SK-N-SH treated with all-trans-retinoic acid at 6 μM for 48 hours (cell line): ENCODE data around the gene MAPKBP1.

Experiments
- ATAC-seq: fragments of 200-7000 bp; cut with Tn5 transposase; 3 replicates; pipeline ENCODE4 v1.9.1; 2020; ENCODE audit warnings: mild to moderate bottlenecking, moderate library complexity
- ARNTL ChIP-seq: fragments of 450-650 bp; formaldehyde crosslinking; IDR thresholded peaks from 2 replicates; pipeline ENCODE4 v1.5.0; 2020; ENCODE audit warnings: low read depth, mild to moderate bottlenecking, moderate library complexity, borderline replicate concordance
- BACH2 ChIP-seq: fragments of 250-450 bp; sonication (Bioruptor Pico); IDR thresholded peaks from 2 replicates; pipeline ENCODE4 v1.9.0; 2021; ENCODE audit warnings: mild to moderate bottlenecking, borderline replicate concordance
- CSDC2 ChIP-seq: fragments of 250-450 bp; sonication (Bioruptor Pico); IDR thresholded peaks from 2 replicates; pipeline ENCODE4 v1.5.0; 2020; ENCODE audit warnings: mild to moderate bottlenecking, moderate library complexity
- ESRRG ChIP-seq: fragments of 250-450 bp; sonication (Bioruptor Pico); IDR thresholded peaks from 2 replicates; pipeline ENCODE4 v1.6.1; 2021; ENCODE audit warnings: mild to moderate bottlenecking
- GLIS3 ChIP-seq: fragments of 250-450 bp; sonication (Bioruptor Pico); IDR thresholded peaks from 2 replicates; pipeline ENCODE4 v1.5.0; 2020; ENCODE audit warnings: mild to moderate bottlenecking, moderate library complexity
- ISL1 ChIP-seq: fragments of 250-450 bp; sonication (Bioruptor Pico); IDR thresholded peaks from 2 replicates; pipeline ENCODE4 v2.1.2; 2022; ENCODE audit warnings: mild to moderate bottlenecking, moderate library complexity
- OSR1 ChIP-seq: fragments of 250-450 bp; sonication (Bioruptor Pico); IDR thresholded peaks from 2 replicates; pipeline ENCODE4 v1.8.0; 2022; ENCODE audit warnings: moderate library complexity, mild to moderate bottlenecking, inconsistent platforms
- PPARA ChIP-seq: fragments of 250-450 bp; sonication (Bioruptor Pico); IDR thresholded peaks from 2 replicates; pipeline ENCODE4 v1.5.0; 2020; ENCODE audit warnings: mild to moderate bottlenecking, borderline replicate concordance
- RARB ChIP-seq: fragments of 250-450 bp; sonication (Bioruptor Pico); IDR thresholded peaks from 2 replicates; pipeline ENCODE4 v1.8.0; 2021; ENCODE audit warnings: mild to moderate bottlenecking, moderate library complexity
- SNAI2 ChIP-seq: fragments of 250-450 bp; sonication (Bioruptor Pico); IDR thresholded peaks from 2 replicates; pipeline ENCODE4 v1.5.0; 2020; ENCODE audit warnings: mild to moderate bottlenecking, moderate library complexity
- TCF4 ChIP-seq: fragments of 250-450 bp; sonication (Bioruptor Pico); IDR thresholded peaks from 2 replicates; pipeline ENCODE4 v1.8.0; 2021; ENCODE audit warnings: mild to moderate bottlenecking, moderate library complexity, borderline replicate concordance
- TOX ChIP-seq: fragments of 250-450 bp; sonication (Bioruptor Pico); IDR thresholded peaks from 2 replicates; pipeline ENCODE4 v1.8.0; 2021; ENCODE audit warnings: mild to moderate bottlenecking, moderate library complexity, borderline replicate concordance
- ZC3H10 ChIP-seq: fragments of 250-450 bp; sonication (Bioruptor Pico); IDR thresholded peaks from 2 replicates; pipeline ENCODE4 v1.5.1; 2021; ENCODE audit warnings: mild to moderate bottlenecking, moderate library complexity
- ZFP3 ChIP-seq: fragments of 250-450 bp; sonication (Bioruptor Pico); IDR thresholded peaks from 2 replicates; pipeline ENCODE4 v1.5.0; 2020; ENCODE audit warnings: mild to moderate bottlenecking, moderate library complexity
- ZNF565 ChIP-seq: fragments of 450-650 bp; formaldehyde crosslinking; conservative IDR thresholded peaks from 2 replicates; pipeline ENCODE4 v1.5.0; 2020; ENCODE audit warnings: low read depth, mild to moderate bottlenecking, moderate library complexity
- ZNF8 ChIP-seq: fragments of 450-650 bp; formaldehyde crosslinking; IDR thresholded peaks from 2 replicates; pipeline ENCODE4 v1.5.0; 2020; ENCODE audit warnings: mild to moderate bottlenecking, moderate library complexity
- TF ChIP-seq, protein P1 (sequence below): fragments of 250-450 bp; sonication (Bioruptor Pico); IDR thresholded peaks from 2 replicates; pipeline ENCODE4 v1.5.1; 2020; ENCODE audit warnings: low read depth, mild to moderate bottlenecking, moderate library complexity
- TF ChIP-seq, protein P2 (sequence below): fragments of 250-450 bp; sonication (Bioruptor Pico); IDR thresholded peaks from 2 replicates; pipeline ENCODE4 v1.8.0; 2020; ENCODE audit warnings: mild to moderate bottlenecking, moderate library complexity, borderline replicate concordance
- TF ChIP-seq, protein P3 (sequence below): fragments of 250-450 bp; sonication (Bioruptor Pico); IDR thresholded peaks from 2 replicates; pipeline ENCODE4 v1.5.0; 2020; ENCODE audit warnings: mild to moderate bottlenecking, moderate library complexity
- TF ChIP-seq, protein P4 (sequence below): fragments of 250-450 bp; sonication (Bioruptor Pico); IDR thresholded peaks from 2 replicates; pipeline ENCODE4 v1.8.0; 2021; ENCODE audit warnings: low read depth, mild to moderate bottlenecking, moderate library complexity, borderline replicate concordance
- TF ChIP-seq, protein P5 (sequence below): fragments of 250-450 bp; sonication (Bioruptor Pico); IDR thresholded peaks from 2 replicates; pipeline ENCODE4 v1.5.1; 2021; ENCODE audit warnings: mild to moderate bottlenecking, moderate library complexity

The MAPKBP1 gene

DNA sequence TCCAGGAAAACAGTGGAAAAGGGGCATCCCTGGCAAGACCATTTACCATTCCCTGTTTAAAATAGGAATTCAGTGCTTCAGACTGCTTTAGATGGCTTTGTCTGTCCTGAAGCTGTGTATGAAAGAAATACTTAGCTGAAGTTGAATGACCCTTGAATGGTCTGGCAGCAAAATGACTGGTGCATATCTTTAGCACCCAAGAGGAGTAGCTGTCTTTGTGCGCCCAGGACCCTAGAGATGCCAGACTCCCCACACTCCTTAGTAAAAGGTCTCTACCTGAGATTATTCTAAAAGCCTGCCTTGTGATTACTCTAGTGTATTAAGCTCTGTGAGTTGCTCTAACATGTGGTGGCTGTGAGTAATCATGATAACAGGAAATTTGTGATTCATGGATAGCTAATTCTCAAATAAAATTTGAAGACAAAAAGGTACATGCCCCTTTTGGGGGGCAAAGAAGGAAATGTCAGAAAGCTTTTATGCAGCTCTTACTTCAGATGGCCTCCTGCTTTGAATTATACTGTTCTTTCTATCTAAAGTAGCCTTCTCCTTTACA, 3.2 kb downstream of the MAPKBP1 start:
- TF ChIP-seq GLIS3 (CRISPR knock-in tag) = no peak
- TF ChIP-seq ZFP3 = no peak
- TF ChIP-seq, protein P1, sequence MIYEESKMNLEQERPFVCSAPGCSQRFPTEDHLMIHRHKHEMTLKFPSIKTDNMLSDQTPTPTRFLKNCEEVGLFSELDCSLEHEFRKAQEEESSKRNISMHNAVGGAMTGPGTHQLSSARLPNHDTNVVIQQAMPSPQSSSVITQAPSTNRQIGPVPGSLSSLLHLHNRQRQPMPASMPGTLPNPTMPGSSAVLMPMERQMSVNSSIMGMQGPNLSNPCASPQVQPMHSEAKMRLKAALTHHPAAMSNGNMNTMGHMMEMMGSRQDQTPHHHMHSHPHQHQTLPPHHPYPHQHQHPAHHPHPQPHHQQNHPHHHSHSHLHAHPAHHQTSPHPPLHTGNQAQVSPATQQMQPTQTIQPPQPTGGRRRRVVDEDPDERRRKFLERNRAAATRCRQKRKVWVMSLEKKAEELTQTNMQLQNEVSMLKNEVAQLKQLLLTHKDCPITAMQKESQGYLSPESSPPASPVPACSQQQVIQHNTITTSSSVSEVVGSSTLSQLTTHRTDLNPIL (CRISPR knock-in tag) = no peak
- TF ChIP-seq TCF4 (CRISPR knock-in tag) = no peak
- no peak for TF ChIP-seq ZNF565 (CRISPR knock-in tag)
- TF ChIP-seq ESRRG (CRISPR knock-in tag) = no peak
- TF ChIP-seq, protein P2, sequence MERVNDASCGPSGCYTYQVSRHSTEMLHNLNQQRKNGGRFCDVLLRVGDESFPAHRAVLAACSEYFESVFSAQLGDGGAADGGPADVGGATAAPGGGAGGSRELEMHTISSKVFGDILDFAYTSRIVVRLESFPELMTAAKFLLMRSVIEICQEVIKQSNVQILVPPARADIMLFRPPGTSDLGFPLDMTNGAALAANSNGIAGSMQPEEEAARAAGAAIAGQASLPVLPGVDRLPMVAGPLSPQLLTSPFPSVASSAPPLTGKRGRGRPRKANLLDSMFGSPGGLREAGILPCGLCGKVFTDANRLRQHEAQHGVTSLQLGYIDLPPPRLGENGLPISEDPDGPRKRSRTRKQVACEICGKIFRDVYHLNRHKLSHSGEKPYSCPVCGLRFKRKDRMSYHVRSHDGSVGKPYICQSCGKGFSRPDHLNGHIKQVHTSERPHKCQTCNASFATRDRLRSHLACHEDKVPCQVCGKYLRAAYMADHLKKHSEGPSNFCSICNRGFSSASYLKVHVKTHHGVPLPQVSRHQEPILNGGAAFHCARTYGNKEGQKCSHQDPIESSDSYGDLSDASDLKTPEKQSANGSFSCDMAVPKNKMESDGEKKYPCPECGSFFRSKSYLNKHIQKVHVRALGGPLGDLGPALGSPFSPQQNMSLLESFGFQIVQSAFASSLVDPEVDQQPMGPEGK (CRISPR knock-in tag) = no peak
- no peak for TF ChIP-seq ARNTL (CRISPR knock-in tag)
- TF ChIP-seq, protein P3, sequence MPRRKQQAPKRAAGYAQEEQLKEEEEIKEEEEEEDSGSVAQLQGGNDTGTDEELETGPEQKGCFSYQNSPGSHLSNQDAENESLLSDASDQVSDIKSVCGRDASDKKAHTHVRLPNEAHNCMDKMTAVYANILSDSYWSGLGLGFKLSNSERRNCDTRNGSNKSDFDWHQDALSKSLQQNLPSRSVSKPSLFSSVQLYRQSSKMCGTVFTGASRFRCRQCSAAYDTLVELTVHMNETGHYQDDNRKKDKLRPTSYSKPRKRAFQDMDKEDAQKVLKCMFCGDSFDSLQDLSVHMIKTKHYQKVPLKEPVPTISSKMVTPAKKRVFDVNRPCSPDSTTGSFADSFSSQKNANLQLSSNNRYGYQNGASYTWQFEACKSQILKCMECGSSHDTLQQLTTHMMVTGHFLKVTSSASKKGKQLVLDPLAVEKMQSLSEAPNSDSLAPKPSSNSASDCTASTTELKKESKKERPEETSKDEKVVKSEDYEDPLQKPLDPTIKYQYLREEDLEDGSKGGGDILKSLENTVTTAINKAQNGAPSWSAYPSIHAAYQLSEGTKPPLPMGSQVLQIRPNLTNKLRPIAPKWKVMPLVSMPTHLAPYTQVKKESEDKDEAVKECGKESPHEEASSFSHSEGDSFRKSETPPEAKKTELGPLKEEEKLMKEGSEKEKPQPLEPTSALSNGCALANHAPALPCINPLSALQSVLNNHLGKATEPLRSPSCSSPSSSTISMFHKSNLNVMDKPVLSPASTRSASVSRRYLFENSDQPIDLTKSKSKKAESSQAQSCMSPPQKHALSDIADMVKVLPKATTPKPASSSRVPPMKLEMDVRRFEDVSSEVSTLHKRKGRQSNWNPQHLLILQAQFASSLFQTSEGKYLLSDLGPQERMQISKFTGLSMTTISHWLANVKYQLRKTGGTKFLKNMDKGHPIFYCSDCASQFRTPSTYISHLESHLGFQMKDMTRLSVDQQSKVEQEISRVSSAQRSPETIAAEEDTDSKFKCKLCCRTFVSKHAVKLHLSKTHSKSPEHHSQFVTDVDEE (CRISPR knock-in tag) = no peak
- TF ChIP-seq, protein P4, sequence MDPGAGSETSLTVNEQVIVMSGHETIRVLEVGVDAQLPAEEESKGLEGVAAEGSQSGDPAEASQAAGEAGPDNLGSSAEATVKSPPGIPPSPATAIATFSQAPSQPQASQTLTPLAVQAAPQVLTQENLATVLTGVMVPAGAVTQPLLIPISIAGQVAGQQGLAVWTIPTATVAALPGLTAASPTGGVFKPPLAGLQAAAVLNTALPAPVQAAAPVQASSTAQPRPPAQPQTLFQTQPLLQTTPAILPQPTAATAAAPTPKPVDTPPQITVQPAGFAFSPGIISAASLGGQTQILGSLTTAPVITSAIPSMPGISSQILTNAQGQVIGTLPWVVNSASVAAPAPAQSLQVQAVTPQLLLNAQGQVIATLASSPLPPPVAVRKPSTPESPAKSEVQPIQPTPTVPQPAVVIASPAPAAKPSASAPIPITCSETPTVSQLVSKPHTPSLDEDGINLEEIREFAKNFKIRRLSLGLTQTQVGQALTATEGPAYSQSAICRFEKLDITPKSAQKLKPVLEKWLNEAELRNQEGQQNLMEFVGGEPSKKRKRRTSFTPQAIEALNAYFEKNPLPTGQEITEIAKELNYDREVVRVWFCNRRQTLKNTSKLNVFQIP (CRISPR knock-in tag) = no peak
- TF ChIP-seq ISL1 (CRISPR knock-in tag) = no peak
- no peak for TF ChIP-seq PPARA (CRISPR knock-in tag)
- TF ChIP-seq, protein P5, sequence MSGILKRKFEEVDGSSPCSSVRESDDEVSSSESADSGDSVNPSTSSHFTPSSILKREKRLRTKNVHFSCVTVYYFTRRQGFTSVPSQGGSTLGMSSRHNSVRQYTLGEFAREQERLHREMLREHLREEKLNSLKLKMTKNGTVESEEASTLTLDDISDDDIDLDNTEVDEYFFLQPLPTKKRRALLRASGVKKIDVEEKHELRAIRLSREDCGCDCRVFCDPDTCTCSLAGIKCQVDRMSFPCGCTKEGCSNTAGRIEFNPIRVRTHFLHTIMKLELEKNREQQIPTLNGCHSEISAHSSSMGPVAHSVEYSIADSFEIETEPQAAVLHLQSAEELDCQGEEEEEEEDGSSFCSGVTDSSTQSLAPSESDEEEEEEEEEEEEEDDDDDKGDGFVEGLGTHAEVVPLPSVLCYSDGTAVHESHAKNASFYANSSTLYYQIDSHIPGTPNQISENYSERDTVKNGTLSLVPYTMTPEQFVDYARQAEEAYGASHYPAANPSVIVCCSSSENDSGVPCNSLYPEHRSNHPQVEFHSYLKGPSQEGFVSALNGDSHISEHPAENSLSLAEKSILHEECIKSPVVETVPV = no peak
- TF ChIP-seq OSR1 (CRISPR knock-in tag) = no peak
- no peak for TF ChIP-seq TOX
- no peak for TF ChIP-seq ZC3H10 (CRISPR knock-in tag)
- TF ChIP-seq ZNF8 = no peak
- no peak for TF ChIP-seq SNAI2
- no peak for TF ChIP-seq CSDC2 (CRISPR knock-in tag)
- ATAC-seq = no peak

DNA sequence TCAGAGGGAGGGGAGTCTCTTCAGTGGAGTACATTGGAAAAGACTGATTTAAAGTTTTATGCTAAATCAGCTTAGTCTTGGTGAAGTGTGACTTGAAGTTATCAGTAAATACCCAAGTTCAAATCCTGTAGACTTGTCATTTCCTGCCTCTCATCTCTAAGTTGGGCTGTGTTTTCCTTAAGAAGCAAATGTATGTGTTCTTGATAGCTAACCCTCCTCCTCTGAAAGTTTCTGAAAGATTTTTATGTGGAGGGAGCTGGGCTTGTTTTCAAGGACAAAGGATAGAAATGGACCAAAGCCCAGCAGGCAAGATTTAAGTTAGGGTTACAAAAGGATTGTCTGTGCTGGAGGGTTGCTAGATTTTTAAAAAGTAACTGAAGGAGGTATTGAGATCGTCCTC, 4.2 kb downstream of the MAPKBP1 start:
- ATAC-seq = no peak
- no peak for TF ChIP-seq RARB
- TF ChIP-seq, protein P2 (CRISPR knock-in tag) = no peak
- no peak for TF ChIP-seq TOX
- TF ChIP-seq OSR1 (CRISPR knock-in tag) = no peak
- TF ChIP-seq, protein P1 (CRISPR knock-in tag) = no peak
- TF ChIP-seq, protein P4 (CRISPR knock-in tag) = no peak
- TF ChIP-seq GLIS3 (CRISPR knock-in tag) = no peak
- no peak for TF ChIP-seq TCF4 (CRISPR knock-in tag)
- no peak for TF ChIP-seq BACH2 (CRISPR knock-in tag)
- TF ChIP-seq ZNF565 (CRISPR knock-in tag) = no peak
- no peak for TF ChIP-seq SNAI2
